AG10803 (cell line): ENCODE measurements around the gene FN3K.

Source experiments
- DNase-seq: peaks from one replicate; pipeline ENCODE4 v3.0.0; 2010; ENCODE audit warnings: low read depth
- H3K4me3 ChIP-seq: 2 replicates; pipeline ENCODE4 v1.5.1; 2011; ENCODE audit warnings: mild to moderate bottlenecking, low read length, control low read depth
- TF ChIP-seq, protein P1 (sequence below): conservative IDR thresholded peaks from 2 replicates; pipeline ENCODE4 v1.5.1; 2011; ENCODE audit warnings: mild to moderate bottlenecking, low read length, control low read depth, inconsistent platforms

The FN3K gene

GRCh38 chr17:82788206-82789001 is 53.0 kb downstream of the FN3K start:
- H3K4me3 ChIP-seq = no peak overlapping the region
- TF ChIP-seq, protein P1, sequence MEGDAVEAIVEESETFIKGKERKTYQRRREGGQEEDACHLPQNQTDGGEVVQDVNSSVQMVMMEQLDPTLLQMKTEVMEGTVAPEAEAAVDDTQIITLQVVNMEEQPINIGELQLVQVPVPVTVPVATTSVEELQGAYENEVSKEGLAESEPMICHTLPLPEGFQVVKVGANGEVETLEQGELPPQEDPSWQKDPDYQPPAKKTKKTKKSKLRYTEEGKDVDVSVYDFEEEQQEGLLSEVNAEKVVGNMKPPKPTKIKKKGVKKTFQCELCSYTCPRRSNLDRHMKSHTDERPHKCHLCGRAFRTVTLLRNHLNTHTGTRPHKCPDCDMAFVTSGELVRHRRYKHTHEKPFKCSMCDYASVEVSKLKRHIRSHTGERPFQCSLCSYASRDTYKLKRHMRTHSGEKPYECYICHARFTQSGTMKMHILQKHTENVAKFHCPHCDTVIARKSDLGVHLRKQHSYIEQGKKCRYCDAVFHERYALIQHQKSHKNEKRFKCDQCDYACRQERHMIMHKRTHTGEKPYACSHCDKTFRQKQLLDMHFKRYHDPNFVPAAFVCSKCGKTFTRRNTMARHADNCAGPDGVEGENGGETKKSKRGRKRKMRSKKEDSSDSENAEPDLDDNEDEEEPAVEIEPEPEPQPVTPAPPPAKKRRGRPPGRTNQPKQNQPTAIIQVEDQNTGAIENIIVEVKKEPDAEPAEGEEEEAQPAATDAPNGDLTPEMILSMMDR = no peak
- DNase-seq = no peak

DNA sequence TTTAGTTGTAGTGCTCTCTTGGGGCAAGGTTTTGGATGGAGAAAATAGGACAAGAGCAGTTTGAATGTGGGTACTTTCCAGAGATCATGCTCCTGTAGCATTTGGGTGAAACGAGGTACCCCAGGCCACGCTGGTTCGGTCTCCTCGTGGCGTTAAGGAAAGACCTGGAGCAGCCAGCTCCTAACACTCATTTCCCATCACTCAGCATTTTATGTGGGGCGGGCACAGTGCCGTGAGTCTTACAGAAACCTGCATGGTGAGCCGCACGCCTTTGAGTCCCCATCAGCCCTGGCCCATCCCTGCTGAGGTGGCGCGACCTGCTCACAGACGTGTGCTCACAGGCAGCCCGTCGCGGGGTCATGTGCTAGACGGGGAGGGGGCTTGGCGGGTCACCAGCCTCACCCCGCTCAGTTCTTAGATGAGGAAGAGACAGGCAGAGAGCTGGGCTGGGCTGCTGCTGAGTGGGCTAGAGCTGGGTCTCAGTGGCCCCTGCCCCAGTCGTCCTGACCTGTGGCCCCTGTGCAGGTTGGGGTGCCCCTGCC is 53.7 kb downstream of the FN3K start:
- H3K4me3 ChIP-seq = no peak overlapping the region
- TF ChIP-seq, protein P1 = no peak
- DNase-seq = no peak

DNA sequence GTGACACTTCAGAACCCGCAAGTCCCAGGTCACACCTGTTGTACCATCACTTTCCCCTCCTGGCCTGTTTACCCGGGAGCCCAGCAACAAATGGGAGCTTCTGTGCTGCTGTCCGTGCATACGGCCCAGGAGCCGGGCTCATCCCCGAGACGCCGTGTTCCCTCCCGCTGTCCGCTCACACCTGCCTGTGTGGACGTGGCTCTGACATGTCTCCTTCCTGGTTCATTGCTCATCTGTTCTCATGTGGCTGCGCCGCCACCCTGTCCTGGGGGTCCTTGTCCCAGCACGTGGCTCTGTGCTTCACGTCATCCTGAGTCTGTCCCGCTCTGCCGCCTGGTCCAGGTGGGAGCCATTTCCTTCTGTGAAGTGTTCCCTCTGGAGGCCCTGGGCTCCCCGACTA is 54.4 kb downstream of the FN3K start:
- H3K4me3 ChIP-seq = no peak overlapping the region
- DNase-seq = no peak
- TF ChIP-seq, protein P1 = no peak

DNA sequence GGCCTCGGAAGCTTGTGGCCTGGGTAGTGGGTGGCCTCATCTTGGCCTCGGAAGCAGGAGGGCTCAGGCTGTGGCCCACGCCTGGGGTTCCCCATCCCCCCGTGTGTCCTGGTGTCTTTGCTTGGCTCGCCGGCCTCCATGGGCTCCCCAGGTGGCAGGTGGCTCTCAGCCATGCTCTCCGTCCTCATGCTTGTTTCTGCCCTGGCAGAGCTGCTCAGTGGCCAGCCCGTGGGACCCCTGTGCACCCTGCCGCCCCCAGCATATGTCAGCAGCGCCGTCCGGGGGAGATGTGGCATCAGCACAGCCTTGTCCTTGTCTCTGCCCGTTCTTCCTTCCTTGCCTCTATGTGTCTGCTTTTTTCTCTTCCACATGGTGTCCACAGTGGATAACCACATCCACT is 55.0 kb downstream of the FN3K start:
- DNase-seq = no peak
- no peak overlapping the region for H3K4me3 ChIP-seq
- TF ChIP-seq, protein P1 = no peak

DNA sequence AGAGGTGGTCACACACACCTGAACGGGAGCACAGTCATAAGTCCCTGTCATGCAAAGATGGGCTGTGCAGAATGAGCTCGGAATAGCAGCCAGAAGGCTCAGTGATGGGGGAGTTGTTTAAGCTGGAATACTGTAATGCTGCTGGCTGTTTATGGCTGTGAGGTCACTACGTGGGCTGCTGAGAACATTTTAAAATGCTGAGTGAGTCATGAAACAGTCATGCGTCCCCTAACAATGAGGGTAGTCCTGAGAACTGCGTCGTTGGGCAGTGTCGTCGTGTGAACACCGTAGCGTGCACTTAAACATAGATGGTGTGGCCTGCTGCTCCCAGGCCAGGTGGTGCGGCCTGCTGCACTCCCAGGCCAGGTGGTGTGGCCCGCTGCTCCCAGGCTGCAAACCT is 56.1 kb downstream of the FN3K start:
- H3K4me3 ChIP-seq = no peak overlapping the region
- peak; percentile 36 for DNase-seq
- TF ChIP-seq, protein P1 = no peak

- peak; percentile 53 for DNase-seq
- TF ChIP-seq, protein P1 = no peak
- H3K4me3 ChIP-seq = no peak overlapping the region
Measured at GRCh38 chr17:82793974-82794630, 58.7 kb downstream of the FN3K start.
